Stimulated activated effector memory CD8-positive, alpha-beta T cell treated with anti-CD3 and anti-CD28 coated beads, Interleukin-12 subunit alpha, Interleukin-12 subunit beta, amount 100 ng/mL, for 72 hours (primary cell): ENCODE results near the gene FAR2.
"Not testable (repeated sequence)": the region's sequence is repeated elsewhere in the genome, so short reads cannot be mapped to it uniquely, and the experiment has no call there.

Experiments
- ATAC-seq: fragments of 150-1000 bp; cut with Tn5 transposase; 2 replicates; pipeline ENCODE4 v1.10.0; 2021
- DNase-seq, 2 donors: peaks; one replicate each; pipeline ENCODE4 v3.0.0; 2021 to 2022; ENCODE audit warnings: low spot score in 2 of 2
- H3K27ac Mint-ChIP-seq: one replicate; pipeline ENCODE4 v1.8.0; 2022; ENCODE audit warnings: mild to moderate bottlenecking, mixed read lengths
- H3K36me3 Mint-ChIP-seq: one replicate; pipeline ENCODE4 v1.8.0; 2022; ENCODE audit warnings: mild to moderate bottlenecking, mixed read lengths
- H3K4me1 Mint-ChIP-seq: one replicate; pipeline ENCODE4 v1.8.0; 2022; ENCODE audit warnings: mixed read lengths
- H3K4me3 Mint-ChIP-seq: one replicate; pipeline ENCODE4 v1.8.0; 2022; ENCODE audit warnings: mild to moderate bottlenecking, mixed read lengths
- H3K9me3 Mint-ChIP-seq: one replicate; pipeline ENCODE4 v1.8.0; 2022; ENCODE audit warnings: mixed read lengths

FAR2 gene

DNA sequence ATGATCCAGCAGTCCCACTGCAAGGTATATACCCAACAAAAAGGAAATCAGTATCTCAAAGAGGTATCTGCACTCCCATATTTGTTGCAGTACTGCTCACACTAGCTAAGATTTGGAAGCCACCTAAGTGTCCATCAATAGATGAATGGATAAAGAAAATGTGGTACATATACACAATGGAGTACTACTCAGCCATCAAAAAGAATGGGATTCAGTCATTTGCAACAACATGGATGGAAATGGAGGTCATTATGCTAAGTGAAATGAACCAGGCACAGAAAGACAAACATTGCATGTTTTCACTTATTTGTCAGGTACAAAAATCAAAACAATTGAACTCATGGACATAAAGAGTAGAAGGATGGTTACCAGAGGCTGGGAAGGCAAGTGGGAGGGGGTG is 141.4 kb downstream of the FAR2 start:
- ATAC-seq, DNase-seq, H3K36me3 Mint-ChIP-seq, H3K4me1 Mint-ChIP-seq, H3K27ac Mint-ChIP-seq, H3K9me3 Mint-ChIP-seq, H3K4me3 Mint-ChIP-seq: not testable (repeated sequence)

DNA sequence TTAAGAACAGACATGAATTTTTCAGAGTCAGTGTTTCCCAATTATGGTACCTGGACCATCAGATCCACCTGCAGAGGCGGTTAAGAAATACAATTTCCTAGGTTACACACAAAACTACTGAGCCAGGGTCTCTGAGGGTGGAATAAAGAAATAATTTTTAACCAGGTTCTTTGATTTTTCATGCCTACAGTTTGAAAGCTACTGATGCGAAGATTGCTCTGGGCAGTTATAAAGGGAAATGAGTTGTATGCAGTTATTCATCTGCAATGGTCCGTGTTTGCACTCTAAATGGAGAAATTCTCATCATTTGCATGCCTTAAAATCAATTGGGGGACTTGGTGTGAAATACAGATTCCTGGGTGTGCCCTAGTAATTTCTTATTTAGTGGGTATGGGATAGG is 142.1 kb downstream of the FAR2 start:
- ATAC-seq (no peak), DNase-seq (no peak)
- no peaks in the 10 kb centered on the region for H3K36me3 Mint-ChIP-seq
- H3K9me3 Mint-ChIP-seq: no peaks in the 10 kb centered on the region
- no peak overlapping the region for H3K27ac Mint-ChIP-seq
- H3K4me3 Mint-ChIP-seq: no peak overlapping the region
- no peaks in the 10 kb centered on the region for H3K4me1 Mint-ChIP-seq

DNA sequence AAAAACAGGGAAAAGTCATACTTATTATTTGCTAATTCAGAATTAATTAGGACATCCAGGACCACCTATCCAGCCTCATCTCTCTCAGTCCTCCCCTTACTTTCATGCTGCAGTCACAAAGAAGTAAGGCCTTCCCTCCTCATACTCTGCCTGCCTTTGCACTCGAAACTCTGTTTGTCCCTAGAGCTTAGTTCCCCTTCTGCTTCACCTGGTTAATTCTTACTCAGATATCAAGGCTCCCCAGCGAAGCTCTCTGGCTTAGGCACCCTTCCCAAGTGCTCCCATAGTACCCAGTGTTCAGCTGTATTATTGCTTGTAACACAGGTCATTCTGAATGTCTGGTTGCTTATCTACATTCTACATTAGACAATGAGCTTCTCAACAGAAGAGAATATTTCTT is 150.6 kb downstream of the FAR2 start:
- no peaks in the 10 kb centered on the region for H3K9me3 Mint-ChIP-seq
- H3K27ac Mint-ChIP-seq: no peak overlapping the region
- ATAC-seq (no peak), DNase-seq (no peak)
- H3K36me3 Mint-ChIP-seq: no peaks in the 10 kb centered on the region
- H3K4me3 Mint-ChIP-seq: no peak overlapping the region
- H3K4me1 Mint-ChIP-seq: no peaks in the 10 kb centered on the region

DNA sequence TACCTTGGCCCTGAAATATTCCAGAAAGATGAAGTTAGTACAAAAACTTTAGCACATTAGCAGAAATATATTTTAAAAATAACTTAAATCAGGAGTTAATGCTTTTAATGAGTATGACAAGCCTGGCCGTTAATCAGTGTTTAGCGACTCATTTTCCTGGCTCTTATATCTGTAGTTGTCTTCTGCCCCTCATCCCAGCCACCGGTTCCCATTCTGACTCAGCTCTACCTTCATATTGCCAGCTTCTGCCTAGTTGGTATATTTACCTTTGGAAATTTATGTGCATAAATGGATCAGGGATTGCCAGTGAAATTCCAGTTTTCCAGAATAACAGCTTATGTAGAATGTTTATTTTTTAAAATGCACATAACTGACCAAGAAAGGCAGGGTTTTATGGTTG is 152.0 kb downstream of the FAR2 start:
- Mint-ChIP-seq H3K27ac (no peak overlapping the region), H3K9me3 (no peaks in the 10 kb centered on the region), H3K4me3 (no peak overlapping the region), H3K4me1 (no peaks in the 10 kb centered on the region), H3K36me3 (peaks cover 5% of the 10 kb centered on the region)
- ATAC-seq: no peak
- no peak for DNase-seq

DNA sequence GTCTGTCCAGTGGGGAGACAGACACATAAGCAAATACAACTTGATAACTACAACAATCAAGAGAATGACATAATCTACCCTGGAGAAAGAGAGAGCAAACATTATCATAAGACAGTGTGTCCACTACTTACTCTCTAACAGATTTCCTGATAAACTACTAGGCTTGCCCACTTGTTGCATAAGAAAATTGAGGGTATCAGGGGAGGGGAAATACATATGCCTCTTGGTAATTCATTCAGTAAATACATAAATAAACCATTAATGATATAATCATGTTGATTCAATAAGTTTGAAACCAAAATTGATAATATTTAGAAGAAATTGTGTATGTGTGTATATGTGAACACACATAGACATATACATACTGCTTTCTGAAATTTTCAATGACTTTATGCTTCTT is 155.3 kb downstream of the FAR2 start:
- H3K4me1 Mint-ChIP-seq: no peaks in the 10 kb centered on the region
- peaks cover 5% of the 10 kb centered on the region for H3K36me3 Mint-ChIP-seq
- DNase-seq: no peak
- no peaks in the 10 kb centered on the region for H3K9me3 Mint-ChIP-seq
- no peak overlapping the region for H3K27ac Mint-ChIP-seq
- ATAC-seq: no peak
- no peak overlapping the region for H3K4me3 Mint-ChIP-seq

DNA sequence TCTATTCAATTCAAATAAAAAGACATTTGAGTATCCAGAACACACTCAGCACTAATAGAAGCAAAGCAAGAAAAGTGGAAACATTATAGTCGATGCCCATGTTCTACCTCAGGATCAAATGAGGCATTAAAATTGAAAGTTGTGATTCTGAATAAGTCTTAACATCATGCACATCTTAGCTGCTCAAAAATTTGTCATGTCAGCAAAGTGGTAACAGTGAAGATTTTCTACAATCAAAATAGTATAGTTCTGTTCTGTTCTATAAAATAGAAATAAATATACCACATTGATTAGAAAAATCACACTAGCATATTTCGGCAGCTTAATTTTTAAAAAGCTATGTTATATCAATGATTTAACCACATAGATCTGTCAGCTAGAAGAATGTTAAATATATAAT is 157.2 kb downstream of the FAR2 start:
- ATAC-seq: no peak
- Mint-ChIP-seq H3K36me3 (peaks cover 5% of the 10 kb centered on the region), H3K9me3 (no peaks in the 10 kb centered on the region), H3K27ac (no peak overlapping the region), H3K4me3 (no peak overlapping the region), H3K4me1 (no peaks in the 10 kb centered on the region)
- DNase-seq: no peak

DNA sequence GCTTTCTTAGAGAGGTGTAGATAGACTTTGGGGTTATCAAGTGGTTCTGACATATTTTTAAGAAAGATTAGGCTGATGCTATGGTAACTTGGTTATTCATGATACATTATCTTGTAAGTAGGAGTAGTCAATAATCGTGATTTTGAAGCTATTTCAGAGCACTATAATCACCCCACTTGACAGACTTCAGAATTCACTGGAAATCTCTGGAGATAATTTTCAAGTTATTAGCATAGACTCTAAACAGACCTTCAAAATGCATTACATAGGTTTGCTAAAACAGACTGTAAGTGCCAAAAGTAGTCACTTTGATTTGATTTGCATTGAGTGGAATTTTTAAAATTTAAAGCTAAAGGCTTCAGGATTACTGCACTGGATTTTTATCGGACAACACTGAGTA is 157.6 kb downstream of the FAR2 start:
- DNase-seq (no peak), ATAC-seq (no peak)
- no peaks in the 10 kb centered on the region for H3K4me1 Mint-ChIP-seq
- H3K4me3 Mint-ChIP-seq: no peak overlapping the region
- H3K36me3 Mint-ChIP-seq: peaks cover 5% of the 10 kb centered on the region
- H3K9me3 Mint-ChIP-seq: no peaks in the 10 kb centered on the region
- H3K27ac Mint-ChIP-seq: no peak overlapping the region

DNA sequence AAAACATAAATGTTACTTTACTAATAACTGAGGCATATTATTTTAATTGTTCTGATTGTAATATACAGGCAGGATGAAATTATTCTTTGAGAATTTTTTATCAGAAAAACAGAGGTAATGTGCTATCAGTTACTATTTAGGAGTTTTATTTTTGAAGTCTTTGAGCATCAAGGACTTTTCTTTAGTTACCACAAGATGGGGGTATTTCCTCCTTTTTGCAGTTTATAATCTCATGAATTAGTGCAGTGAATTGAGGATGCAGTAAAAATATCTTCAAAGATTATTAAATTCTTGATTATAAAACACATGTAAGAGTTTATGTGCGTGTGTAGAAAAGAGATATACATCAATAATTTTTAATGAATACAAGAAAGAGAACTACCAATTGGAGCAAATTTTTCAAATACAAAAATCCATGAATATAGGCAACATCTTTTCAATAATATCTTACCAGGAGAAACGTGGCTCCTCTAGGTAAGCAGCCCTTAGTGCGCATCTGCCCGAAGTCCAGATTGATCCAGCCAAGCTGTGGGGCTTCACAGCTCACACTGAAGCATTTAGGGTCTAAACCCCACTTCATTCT is 160.3 kb downstream of the FAR2 start:
- ATAC-seq: no peak
- Mint-ChIP-seq H3K36me3 (peaks cover 5% of the 10 kb centered on the region), H3K4me1 (no peaks in the 10 kb centered on the region), H3K4me3 (no peak overlapping the region), H3K27ac (no peak overlapping the region), H3K9me3 (no peaks in the 10 kb centered on the region)
- no peak for DNase-seq

DNA sequence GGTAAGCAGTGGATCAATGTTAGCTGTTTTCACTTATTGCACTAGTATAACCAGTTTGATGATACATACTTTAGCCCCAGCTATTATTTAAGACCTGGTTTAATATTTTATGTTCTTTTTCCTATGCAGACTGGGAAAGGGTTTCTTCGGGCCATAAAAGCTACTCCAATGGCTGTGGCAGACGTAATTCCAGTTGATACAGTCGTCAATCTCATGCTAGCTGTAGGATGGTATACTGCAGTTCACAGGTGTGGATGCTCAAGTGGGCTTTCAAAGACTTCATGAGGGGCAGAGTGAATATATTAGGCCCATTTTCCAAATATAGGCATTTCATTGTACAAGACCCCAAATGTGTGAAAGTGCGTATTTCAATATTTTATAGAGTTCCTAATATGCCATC is 161.8 kb downstream of the FAR2 start:
- Mint-ChIP-seq H3K27ac (no peak overlapping the region), H3K4me3 (no peak overlapping the region), H3K36me3 (peaks cover 1% of the 10 kb centered on the region), H3K4me1 (no peaks in the 10 kb centered on the region), H3K9me3 (no peaks in the 10 kb centered on the region)
- DNase-seq (no peak), ATAC-seq (no peak)

DNA sequence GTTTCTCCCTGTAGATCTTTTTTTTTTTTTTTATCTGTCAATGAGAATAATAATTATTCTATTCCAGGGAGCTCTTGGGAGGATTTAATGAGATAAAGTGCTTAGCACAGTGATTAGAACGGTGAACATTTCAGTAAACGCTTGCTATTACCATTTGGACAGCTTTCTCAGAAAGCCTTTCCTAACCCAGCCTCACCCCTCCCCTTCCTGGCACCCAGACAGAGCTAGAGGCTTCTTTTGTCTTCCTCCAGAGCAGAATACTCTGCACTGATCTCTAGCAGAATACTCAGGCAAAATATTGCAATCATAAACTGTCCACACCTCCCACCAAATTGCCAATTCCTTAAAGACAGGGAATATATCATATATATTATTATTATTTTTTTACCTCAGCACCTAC is 165.3 kb downstream of the FAR2 start:
- peaks cover 10% of the 10 kb centered on the region for H3K4me1 Mint-ChIP-seq
- ATAC-seq: no peak
- no peak for DNase-seq
- no peak overlapping the region for H3K27ac Mint-ChIP-seq
- no peak overlapping the region for H3K4me3 Mint-ChIP-seq
- no peaks in the 10 kb centered on the region for H3K9me3 Mint-ChIP-seq
- no peaks in the 10 kb centered on the region for H3K36me3 Mint-ChIP-seq

DNA sequence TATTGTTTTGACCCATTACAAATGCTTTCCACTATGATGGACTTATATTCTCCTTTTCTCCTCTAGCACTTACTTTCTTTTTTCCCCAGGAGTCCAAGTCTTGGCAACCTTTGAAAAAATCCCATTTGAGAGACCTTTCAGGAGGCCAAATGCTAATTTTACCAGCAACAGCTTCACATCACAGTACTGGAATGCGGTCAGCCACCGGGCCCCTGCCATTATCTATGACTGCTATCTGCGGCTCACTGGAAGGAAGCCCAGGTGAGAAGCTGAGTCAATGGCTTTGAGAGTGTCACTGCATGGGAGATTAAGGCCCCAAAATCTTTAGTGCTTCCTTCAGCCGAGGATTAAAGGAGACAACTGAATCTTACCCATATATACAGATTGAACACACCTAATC is 167.7 kb downstream of the FAR2 start:
- Mint-ChIP-seq H3K27ac (no peak overlapping the region), H3K9me3 (no peaks in the 10 kb centered on the region), H3K36me3 (no peaks in the 10 kb centered on the region), H3K4me3 (no peak overlapping the region), H3K4me1 (peaks cover 10% of the 10 kb centered on the region)
- no peak for ATAC-seq
- no peak for DNase-seq

DNA sequence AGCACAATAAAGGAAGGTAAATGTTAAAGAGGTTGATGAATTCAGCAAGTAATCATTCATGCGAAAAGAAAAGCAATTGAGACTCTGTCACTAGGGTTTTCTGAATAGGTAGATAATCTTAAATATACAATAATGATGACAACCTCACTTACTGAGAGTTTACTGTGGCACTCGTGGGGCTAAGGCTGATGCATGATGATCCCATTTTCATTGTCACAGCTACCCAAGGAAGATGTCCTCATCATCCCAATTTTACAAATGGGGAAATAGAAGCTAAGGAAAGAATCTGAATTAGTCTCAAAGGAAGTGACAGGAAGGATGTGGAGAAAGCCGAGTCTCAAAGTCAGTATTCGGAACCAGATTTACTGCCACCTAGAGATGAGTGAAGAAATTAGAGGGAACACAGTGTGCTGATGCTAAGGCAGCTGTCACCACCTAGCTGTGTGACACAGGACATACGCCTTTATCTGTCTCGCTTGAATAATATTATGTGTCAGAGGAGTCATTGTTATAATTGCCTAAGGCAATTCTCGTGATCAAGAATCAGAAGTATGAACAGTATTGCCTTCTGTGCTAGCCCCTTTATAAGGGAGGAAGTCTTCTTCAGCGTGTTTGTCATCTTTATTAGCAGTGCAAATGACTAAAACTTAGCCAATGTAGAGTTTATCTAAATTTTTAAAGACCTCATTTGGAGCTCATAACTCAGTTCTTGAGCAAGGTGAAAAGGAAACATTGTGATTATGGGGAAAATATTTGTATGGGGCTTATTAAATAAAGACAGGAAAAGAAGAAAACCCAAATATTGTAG is 168.7 kb downstream of the FAR2 start:
- Mint-ChIP-seq H3K9me3 (no peaks in the 10 kb centered on the region), H3K4me3 (no peak overlapping the region), H3K36me3 (no peaks in the 10 kb centered on the region), H3K27ac (no peak overlapping the region), H3K4me1 (peaks cover 10% of the 10 kb centered on the region)
- ATAC-seq (peak; percentile 99), DNase-seq (no peak)

DNA sequence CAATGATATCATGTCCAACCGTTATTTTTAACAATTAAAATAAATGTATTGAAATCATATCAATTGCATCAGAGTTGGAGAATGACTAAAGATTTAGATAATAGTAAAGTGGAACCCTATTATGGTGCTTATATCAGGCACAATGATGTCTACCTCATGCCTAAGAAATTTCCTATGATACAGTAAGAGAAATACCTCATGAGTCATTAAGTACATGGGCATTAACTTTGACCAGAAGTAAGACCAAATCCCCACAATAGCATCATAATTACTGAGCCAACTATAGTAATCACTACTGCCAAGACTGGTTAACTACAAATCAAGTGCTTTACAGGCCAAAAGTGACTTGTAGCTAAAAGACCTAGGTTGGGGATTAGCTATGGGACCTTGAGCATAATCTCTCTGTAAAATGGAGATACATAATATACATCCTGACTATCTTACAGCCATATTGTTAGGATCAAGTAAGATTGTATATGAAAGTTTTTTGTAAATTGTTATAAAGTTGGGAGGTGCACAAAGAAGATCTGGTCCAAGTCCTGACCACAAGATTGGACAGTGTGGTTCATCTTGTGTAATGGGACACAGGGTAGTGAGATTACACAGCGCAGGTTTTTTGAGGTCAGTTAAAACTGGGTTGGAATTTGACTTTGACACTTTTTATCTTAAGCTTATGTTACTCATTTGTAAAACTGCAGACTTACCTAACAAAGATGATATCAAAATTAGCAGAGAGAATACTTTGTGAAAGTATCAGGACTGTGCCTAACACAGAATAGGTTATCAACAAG is 171.4 kb downstream of the FAR2 start:
- no peak for DNase-seq

DNA sequence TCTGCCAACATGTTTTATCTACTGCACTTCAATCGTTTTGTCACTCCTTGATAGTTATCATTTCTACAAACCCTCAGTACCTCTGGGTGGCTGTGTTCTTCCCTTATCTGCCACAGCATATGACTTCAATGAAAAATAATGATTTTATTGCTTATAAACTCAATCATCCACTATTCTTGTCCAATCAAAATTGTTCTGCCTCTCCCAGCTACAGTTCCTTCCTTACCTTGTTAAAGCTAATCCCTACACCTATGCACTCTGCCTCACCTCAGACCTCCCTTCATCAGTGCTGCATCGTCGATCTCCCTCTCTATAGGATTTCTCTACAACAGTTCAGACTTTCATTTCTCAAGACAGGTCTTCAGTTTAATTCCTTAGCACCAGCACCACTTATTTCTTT is 173.1 kb downstream of the FAR2 start:
- Mint-ChIP-seq H3K4me1 (peaks cover 16% of the 10 kb centered on the region), H3K27ac (no peak overlapping the region), H3K36me3 (peaks cover 5% of the 10 kb centered on the region), H3K4me3 (no peak overlapping the region), H3K9me3 (no peaks in the 10 kb centered on the region)
- ATAC-seq (no peak), DNase-seq (no peak)

More for the DNA sequence above, 171.4 kb downstream of the FAR2 start:
- peaks cover 14% of the 10 kb centered on the region for H3K4me1 Mint-ChIP-seq
- no peak for ATAC-seq
- H3K9me3 Mint-ChIP-seq: no peaks in the 10 kb centered on the region
- peaks cover 5% of the 10 kb centered on the region for H3K36me3 Mint-ChIP-seq
- no peak overlapping the region for H3K4me3 Mint-ChIP-seq
- peak overlapping the region; percentile 44 for H3K27ac Mint-ChIP-seq

DNA sequence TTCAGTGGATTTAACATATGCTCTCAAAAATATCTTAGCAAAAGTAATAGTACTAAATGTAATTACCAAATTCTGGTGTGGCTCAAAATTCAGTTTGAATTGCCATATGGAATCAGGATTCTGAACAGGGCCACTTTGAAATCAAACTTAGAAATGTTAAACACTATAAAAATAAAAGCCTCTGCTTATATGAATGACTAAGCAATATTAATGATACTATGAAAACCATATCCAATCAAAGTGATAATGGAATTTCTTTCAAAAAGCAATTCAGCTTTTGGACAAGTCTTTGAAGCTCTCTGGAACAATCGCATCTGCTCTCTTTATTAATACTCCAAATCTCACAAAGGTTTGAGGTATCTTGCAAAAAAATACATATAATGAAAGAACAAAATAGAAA is 180.3 kb downstream of the FAR2 start:
- H3K4me3 Mint-ChIP-seq: no peak overlapping the region
- H3K27ac Mint-ChIP-seq: no peak overlapping the region
- DNase-seq (no peak), ATAC-seq (no peak)
- peaks cover 6% of the 10 kb centered on the region for H3K36me3 Mint-ChIP-seq
- H3K4me1 Mint-ChIP-seq: peaks cover 6% of the 10 kb centered on the region
- no peaks in the 10 kb centered on the region for H3K9me3 Mint-ChIP-seq

DNA sequence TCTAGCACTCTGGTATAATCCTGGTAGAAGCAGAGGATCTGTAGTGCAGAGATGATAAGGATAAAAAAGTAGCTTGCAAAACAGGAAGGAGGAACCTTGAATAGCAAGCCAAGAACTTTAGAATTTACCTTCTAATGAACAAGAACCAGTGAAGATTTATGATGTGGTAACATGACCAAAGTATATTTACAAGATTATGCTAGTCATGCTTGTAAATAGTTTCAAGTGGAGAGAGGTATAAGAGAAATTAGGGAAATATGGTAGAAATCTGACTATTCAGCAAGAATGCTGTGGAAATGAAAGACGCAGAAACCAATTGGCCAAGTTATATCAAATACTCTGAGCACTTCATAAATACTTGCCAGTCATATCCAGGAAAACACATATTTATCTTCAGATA is 184.1 kb downstream of the FAR2 start:
- no peak overlapping the region for H3K4me3 Mint-ChIP-seq
- peaks cover 24% of the 10 kb centered on the region for H3K36me3 Mint-ChIP-seq

More for the DNA sequence above, 184.1 kb downstream of the FAR2 start:
- ATAC-seq (no peak), DNase-seq (no peak)
- no peaks in the 10 kb centered on the region for H3K9me3 Mint-ChIP-seq
- H3K4me1 Mint-ChIP-seq: no peaks in the 10 kb centered on the region
- H3K27ac Mint-ChIP-seq: no peak overlapping the region
